HG03175 (cell line): ENCODE data around the gene IRGQ.
"Not testable (repeated sequence)": the region's sequence is repeated elsewhere in the genome, so short reads cannot be mapped to it uniquely, and the experiment has no call there.

Source experiments
- ATAC-seq: cut with Tn5 transposase; IDR thresholded peaks from one replicate; pipeline ENCODE4 v1.9.1; 2021; ENCODE audit warnings: mild to moderate bottlenecking, moderate library complexity; ENCODE audit not compliant: unreplicated experiment

Gene IRGQ

GRCh38 chr19:43624933-43625332 is 29.0 kb upstream of the IRGQ start:
- ATAC-seq, result no peak

GRCh38 chr19:43623889-43624670 is 28.1 kb upstream of the IRGQ start:
- ATAC-seq, result no peak

GRCh38 chr19:43622956-43623355 is 27.0 kb upstream of the IRGQ start:
- no peak for ATAC-seq

GRCh38 chr19:43622070-43622469 is 26.1 kb upstream of the IRGQ start:
- no peak for ATAC-seq

GRCh38 chr19:43620061-43621001 is 24.4 kb upstream of the IRGQ start:
- no peak for ATAC-seq

GRCh38 chr19:43619262-43620060 is 23.5 kb upstream of the IRGQ start, which contains the start of gene ZNF428:
Gene ZNF428 (minus strand): TSS chr19:43619629. CDS start chr19:43614304, 5,325 bp downstream.
- ATAC-seq, result peak; percentile 79

- ATAC-seq, result peak; percentile 22
These were observed 23.0 kb upstream of the IRGQ start for GRCh38 chr19:43618921-43619261.

GRCh38 chr19:43616954-43617353 is 21.0 kb upstream of the IRGQ start:
- no peak for ATAC-seq

- ATAC-seq, result no peak
These were observed 20.4 kb upstream of the IRGQ start for GRCh38 chr19:43616306-43616705.

- no peak for ATAC-seq
These were observed 16.4 kb upstream of the IRGQ start for GRCh38 chr19:43612374-43612773.

GRCh38 chr19:43611788-43612187 is 15.9 kb upstream of the IRGQ start, which contains the start of gene SRRM5:
Gene SRRM5 (plus strand): TSS chr19:43612088. CDS start chr19:43612122, 34 bp downstream.
- ATAC-seq, result no peak

GRCh38 chr19:43610493-43610892 is 14.6 kb upstream of the IRGQ start:
- no peak for ATAC-seq

- ATAC-seq, result no peak
These were observed 13.9 kb upstream of the IRGQ start for GRCh38 chr19:43609872-43610271.

- no peak for ATAC-seq
These were observed 11.6 kb upstream of the IRGQ start for GRCh38 chr19:43607238-43608205.

GRCh38 chr19:43606569-43607229 is 10.8 kb upstream of the IRGQ start:
- no peak for ATAC-seq

GRCh38 chr19:43605875-43606568 is 10.1 kb upstream of the IRGQ start:
- no peak for ATAC-seq

GRCh38 chr19:43600326-43600725 is 4.4 kb upstream of the IRGQ start:
- not testable (repeated sequence) for ATAC-seq

- ATAC-seq, result no peak
These were observed 3.8 kb upstream of the IRGQ start for GRCh38 chr19:43599635-43600295.
